Measurements from ENCODE around the gene SLC13A4.
"Not testable (repeated sequence)": the region's sequence is repeated elsewhere in the genome, so short reads cannot be mapped to it uniquely, and the experiment has no call there.

Gene SLC13A4

GRCh38 chr7:135661311-135662122, 66.5 kb downstream of the SLC13A4 start:
- DNase-seq = no peak

GRCh38 chr7:135659159-135659846, 68.7 kb downstream of the SLC13A4 start:
- no peak for DNase-seq

DNA sequence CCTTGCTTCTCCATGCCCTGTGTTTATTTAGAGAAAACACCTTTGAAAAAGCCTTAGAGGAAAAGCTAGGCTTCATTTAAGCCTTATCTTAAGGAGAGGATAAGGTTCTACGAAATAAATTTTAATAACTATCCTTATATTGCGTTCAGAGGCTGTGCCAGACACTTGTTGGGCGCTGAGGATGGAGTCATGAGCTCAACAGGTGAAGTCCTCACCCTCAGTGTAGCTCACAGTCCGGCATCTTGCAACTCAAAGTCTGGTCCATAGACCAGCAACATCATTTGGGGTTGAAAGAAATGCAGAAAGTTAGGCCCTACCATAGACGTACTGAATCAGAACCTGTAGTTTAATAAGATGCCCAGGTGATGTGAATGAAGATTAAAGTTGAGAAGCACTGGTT, 69.4 kb downstream of the SLC13A4 start:
- no peak for DNase-seq

DNA sequence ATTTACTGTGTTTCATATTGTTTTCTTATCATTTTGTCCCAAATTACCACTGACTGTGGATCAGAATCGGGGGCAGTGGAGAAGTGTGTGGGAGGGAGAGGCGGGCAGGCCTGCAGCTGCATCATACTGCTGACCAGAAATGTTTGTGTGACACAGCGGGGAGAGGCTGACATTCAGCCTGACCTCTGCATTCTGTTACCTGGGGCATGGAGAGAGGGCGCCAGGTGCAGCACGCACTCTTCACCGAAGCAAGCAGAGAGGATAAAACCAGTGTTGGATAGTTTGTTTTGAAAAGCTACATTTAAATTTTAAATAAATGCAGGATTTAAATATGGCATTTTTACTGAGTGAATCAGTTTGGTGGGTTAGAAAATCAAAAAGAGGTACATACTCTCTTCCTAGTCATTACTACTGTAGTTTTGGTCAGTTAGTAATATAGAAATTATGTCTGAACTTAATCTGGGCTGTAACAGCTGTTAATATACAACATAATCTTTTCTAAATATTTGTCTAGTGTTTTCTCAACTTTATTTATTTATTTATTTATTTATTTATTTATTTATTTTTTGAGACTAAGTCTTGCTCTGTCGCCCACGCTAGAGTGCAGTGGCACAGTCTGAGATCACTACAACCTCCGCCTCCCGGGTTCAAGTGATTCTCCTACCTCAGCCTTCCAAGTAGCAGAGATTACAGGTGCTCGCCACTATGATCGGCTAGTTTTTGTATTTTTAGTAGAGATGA, 74.5 kb downstream of the SLC13A4 start:
- DNase-seq = no peak

DNA sequence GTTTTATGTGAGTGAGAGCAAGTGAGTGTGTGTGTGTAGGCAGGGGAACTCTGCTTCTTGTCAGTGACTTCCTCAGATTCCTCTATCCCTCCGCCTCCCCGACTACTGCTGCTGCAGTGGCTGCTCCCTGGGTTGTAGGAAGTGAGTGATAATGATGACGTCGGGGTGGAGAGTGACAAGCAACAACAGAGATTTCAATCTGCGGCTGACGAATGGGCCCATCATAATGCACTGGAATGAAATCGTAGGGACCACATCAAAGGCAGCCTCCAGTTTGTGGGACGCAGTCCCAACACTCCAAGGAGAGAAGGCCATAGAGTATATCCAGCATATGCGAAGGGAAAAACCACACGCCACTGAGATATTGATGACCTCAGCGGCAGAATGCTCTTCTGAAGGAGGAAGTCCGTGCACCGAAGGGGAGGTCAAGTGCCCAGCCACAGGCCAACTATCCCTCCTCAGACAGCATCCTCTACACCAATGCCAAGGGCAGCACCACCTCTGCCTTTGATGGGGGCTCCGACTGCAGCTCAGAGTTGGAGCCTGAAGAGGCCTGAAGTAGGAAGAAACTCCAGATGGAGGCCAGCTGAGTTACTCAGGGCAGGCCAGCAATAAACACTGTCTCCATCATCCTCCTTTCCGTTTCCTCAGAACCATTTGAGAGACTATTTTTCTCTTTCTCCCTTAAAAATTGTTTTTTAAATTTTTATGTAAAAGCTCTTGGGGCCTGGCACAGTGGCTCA, 77.0 kb downstream of the SLC13A4 start:
- no peak for DNase-seq

DNA sequence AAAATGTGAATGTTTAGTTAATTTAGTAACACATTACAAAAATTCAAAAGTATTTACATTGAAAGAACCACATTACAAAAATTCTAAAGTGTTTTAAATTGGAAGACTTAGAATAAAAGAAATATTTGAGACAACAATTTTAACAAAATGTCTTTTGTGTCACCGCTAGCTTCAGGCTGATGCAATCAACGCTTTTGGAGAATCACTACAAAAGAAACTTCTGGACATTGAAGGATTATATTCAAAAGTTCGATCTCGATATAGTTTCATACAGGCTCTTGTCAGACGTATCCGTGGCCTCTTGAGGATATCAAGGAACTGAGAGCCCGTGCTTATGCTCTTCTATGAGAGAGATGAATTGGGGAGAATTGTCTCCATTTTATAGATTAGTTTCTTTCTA, 79.8 kb downstream of the SLC13A4 start:
- DNase-seq = no peak

DNA sequence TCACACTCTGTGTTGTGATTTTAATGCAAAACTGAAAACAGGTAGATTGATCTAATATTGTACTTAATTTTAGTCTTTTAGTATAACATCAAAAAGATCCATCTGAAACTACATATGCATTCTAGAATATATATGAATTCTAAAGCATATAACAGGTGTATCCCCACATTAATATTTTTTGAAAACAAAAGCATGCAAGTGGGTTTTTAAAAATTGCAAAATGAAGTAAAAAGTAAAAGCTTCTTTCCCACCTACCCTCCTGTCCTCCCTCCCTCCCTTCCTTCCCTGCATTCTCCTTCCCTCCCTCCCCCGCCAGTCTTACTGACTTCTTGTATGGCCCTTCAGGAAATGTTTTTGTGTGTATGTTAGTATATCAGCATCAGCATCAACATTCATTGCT, 80.2 kb downstream of the SLC13A4 start:
- no peak for DNase-seq

DNA sequence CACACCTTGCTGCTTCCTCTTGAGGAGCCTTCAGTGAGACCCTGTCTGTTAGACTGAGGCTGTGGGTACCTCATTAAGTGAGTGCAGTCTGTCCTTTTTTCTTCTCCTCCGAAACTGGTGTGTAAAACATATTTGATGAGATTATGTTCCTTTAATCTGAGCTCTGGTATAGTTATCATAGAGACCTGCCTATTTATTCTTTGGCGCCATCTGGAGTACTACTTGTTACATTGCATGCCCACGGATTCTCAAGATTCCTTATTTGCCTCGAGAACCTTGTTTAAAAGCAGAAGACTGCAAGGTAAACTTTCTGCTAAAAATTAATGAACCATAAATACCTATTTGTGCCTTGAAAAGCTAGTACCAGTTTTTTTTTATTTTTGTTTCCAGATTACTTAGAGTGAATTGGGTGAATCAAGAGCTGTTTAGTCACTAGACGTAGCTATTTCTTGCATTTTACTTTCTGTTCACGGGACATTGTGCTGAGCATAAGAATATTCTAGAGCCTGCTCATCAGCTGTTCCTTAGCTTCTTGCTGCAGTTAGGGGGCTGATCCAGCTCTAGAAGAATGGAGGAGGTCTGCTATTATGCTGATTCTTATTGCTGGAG, 82.6 kb downstream of the SLC13A4 start:
- DNase-seq = no peak

- no peak for DNase-seq
Observed at GRCh38 chr7:135644729-135645128, 83.3 kb downstream of the SLC13A4 start.

DNA sequence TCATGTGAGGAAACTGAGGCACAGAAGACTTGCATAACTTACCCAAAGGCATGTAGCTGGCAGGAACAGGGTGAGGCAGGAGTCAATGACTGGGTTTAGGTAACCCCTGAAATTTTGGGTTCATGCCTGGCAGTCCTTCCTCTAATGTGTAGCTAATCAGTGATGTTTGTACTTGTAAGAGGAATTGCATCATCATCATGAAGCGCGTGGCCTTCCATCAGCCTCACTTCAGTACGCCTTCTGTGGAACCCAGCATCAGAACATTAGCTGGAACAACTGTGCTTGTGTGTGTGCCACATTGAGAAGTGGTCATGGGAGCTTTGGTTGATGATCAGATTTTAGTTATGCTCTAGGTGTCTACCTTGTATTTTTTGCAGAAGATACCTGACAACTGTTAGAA, 83.8 kb downstream of the SLC13A4 start:
- no peak for DNase-seq

DNA sequence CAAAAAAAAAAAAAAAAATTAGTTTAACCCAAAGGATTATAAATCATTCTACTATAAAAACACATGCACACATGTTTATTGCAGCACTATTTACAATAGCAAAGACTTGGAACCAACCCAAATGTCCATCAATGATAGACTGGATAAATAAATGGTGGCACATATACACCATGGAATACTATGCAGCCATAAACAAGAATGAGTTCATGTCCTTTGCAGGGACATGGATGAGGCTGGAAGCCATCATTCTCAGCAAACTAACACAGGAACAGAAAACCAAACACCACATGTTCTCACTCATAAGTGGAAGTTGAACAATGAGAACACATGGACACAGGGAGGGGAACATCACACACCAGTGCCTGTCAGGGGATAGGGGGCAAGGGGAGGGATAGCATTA, 88.3 kb downstream of the SLC13A4 start:
- not testable (repeated sequence) for DNase-seq

DNA sequence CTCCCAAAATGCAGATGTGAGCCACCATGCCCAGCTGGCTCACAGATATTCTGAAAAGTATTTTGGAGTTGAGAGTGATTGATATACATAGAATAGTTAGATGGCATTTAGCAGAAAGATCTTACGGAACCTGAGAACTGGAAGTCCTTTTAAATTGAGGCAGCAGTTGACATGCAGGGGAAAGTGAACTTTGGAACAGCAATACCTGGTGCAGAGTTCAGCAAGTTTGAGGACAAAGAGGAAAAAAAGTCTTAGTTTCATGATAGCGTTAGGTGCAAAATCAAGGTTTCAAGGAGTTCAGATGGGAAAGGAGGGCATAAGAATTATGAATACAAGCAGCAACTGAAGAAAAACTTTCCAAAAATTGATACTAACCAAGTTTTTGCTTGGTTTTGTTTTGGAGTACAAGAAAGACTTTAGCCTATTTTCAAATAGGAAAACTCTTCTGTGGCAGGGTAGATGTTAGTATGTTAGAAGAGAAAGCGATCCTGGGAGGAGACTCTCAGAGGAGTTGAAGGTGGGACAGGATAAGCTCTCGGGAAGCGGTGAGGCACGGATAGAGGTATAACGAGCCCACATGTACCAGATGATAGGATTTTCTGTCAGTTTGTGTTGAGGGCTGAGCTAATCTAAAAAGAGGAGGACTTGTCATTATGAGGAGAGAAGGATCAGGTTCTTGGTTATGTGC, 93.7 kb downstream of the SLC13A4 start:
- DNase-seq = no peak
